Measurements from ENCODE around the gene DAPK1. TPM values are rescaled to one million over a fixed set of nuclear protein-coding genes. Genes with fewer than 3 reads are reported as not detected.

DAPK1 gene
- total and polyA plus RNA-seq, 2 experiments from 2014 or later: 44.4 to 62.3 TPM

GRCh38 chr9:87541663-87542062, 44.0 kb downstream of the DAPK1 start:
- no peaks in the 10 kb centered on the region for H3K4me1 ChIP-seq (ENCODE audit: insufficient read depth)
- no peak for DNase-seq (ENCODE audit: low spot score)
- 84% methylated on average over 2 of the region's 2 CpGs for WGBS (ENCODE audit: low lambda C conversion rate, missing lambda C conversion rate)
- no peaks in the 10 kb centered on the region for H3K27me3 ChIP-seq
- H3K4me2 ChIP-seq: no peak overlapping the region
- H3K9me3 ChIP-seq (ENCODE audit: low read depth): no peaks in the 10 kb centered on the region
- TF ChIP-seq EZH2 (IDR thresholded peaks at IDR 0.05; ENCODE audit: borderline replicate concordance) (no peak), EZH2phosphoT487 (IDR thresholded peaks at IDR 0.05; ENCODE audit: low read depth, severe bottlenecking, unreplicated experiment) (no peak), CTCF (IDR thresholded peaks at IDR 0.05; ENCODE audit: poor library complexity) (no peak)
- no peak overlapping the region for H3K27ac ChIP-seq
- no peaks in the 10 kb centered on the region for H3K9me2 ChIP-seq (replicated peaks; ENCODE audit: insufficient read depth)
- peaks cover 34% of the 10 kb centered on the region for H3K79me2 ChIP-seq
- H2AFZ ChIP-seq: no peak overlapping the region
- H3K4me3 ChIP-seq: no peak overlapping the region
- H4K20me1 ChIP-seq (ENCODE audit: insufficient read depth, poor library complexity, severe bottlenecking): no peaks in the 10 kb centered on the region
- no peaks in the 10 kb centered on the region for H3K36me3 ChIP-seq (replicated peaks; ENCODE audit: insufficient read depth, low read depth)

- 50% methylated on average over 2 of the region's 2 CpGs for WGBS (ENCODE audit: low lambda C conversion rate, missing lambda C conversion rate)
- H3K79me2 ChIP-seq: peaks cover 29% of the 10 kb centered on the region
Measured at GRCh38 chr9:87542141-87542540, 44.5 kb downstream of the DAPK1 start.

GRCh38 chr9:87543251-87543650, 45.6 kb downstream of the DAPK1 start:
- no peak overlapping the region for H3K4me3 ChIP-seq
- H3K27me3 ChIP-seq: no peaks in the 10 kb centered on the region
- TF ChIP-seq CTCF (IDR thresholded peaks at IDR 0.05; ENCODE audit: poor library complexity): no peak
- no peak for TF ChIP-seq EZH2 (IDR thresholded peaks at IDR 0.05; ENCODE audit: borderline replicate concordance)
- TF ChIP-seq EZH2phosphoT487 (IDR thresholded peaks at IDR 0.05; ENCODE audit: low read depth, severe bottlenecking, unreplicated experiment): no peak
- H3K36me3 ChIP-seq (replicated peaks; ENCODE audit: insufficient read depth, low read depth): no peaks in the 10 kb centered on the region
- H3K4me1 ChIP-seq (ENCODE audit: insufficient read depth): no peaks in the 10 kb centered on the region
- H3K27ac ChIP-seq: no peak overlapping the region
- H3K9me3 ChIP-seq (ENCODE audit: low read depth): no peaks in the 10 kb centered on the region
- H3K9me2 ChIP-seq (replicated peaks; ENCODE audit: insufficient read depth): no peaks in the 10 kb centered on the region
- peaks cover 30% of the 10 kb centered on the region for H3K79me2 ChIP-seq
- H3K4me2 ChIP-seq: no peak overlapping the region
- H4K20me1 ChIP-seq (ENCODE audit: insufficient read depth, poor library complexity, severe bottlenecking): no peaks in the 10 kb centered on the region
- no peak for DNase-seq (ENCODE audit: low spot score)
- no peak overlapping the region for H2AFZ ChIP-seq

More at GRCh38 chr9:87542141-87542540, 44.5 kb downstream of the DAPK1 start:
- TF ChIP-seq CTCF (IDR thresholded peaks at IDR 0.05; ENCODE audit: poor library complexity): no peak
- no peak for TF ChIP-seq EZH2 (IDR thresholded peaks at IDR 0.05; ENCODE audit: borderline replicate concordance)
- no peak for TF ChIP-seq EZH2phosphoT487 (IDR thresholded peaks at IDR 0.05; ENCODE audit: low read depth, severe bottlenecking, unreplicated experiment)
- Histone ChIP-seq H4K20me1 (ENCODE audit: insufficient read depth, poor library complexity, severe bottlenecking) (no peaks in the 10 kb centered on the region), H3K9me2 (replicated peaks; ENCODE audit: insufficient read depth) (no peaks in the 10 kb centered on the region), H3K27ac (no peak overlapping the region), H3K4me3 (no peak overlapping the region), H3K4me2 (no peak overlapping the region), H3K27me3 (no peaks in the 10 kb centered on the region), H3K9me3 (ENCODE audit: low read depth) (no peaks in the 10 kb centered on the region), H3K36me3 (replicated peaks; ENCODE audit: insufficient read depth, low read depth) (no peaks in the 10 kb centered on the region), H2AFZ (no peak overlapping the region), H3K4me1 (ENCODE audit: insufficient read depth) (no peaks in the 10 kb centered on the region)
- DNase-seq (ENCODE audit: low spot score): no peak

- H3K27me3 ChIP-seq: no peaks in the 10 kb centered on the region
- no peak for DNase-seq (ENCODE audit: low spot score)
- H3K27ac ChIP-seq: no peak overlapping the region
- no peak overlapping the region for H2AFZ ChIP-seq
- H3K36me3 ChIP-seq (replicated peaks; ENCODE audit: insufficient read depth, low read depth): no peaks in the 10 kb centered on the region
- H3K4me1 ChIP-seq (ENCODE audit: insufficient read depth): no peaks in the 10 kb centered on the region
- 96% methylated on average over 1 of the region's 1 CpG for WGBS (ENCODE audit: low lambda C conversion rate, missing lambda C conversion rate)
- no peak overlapping the region for H3K4me3 ChIP-seq
- no peaks in the 10 kb centered on the region for H3K9me3 ChIP-seq (ENCODE audit: low read depth)
- H3K4me2 ChIP-seq: no peak overlapping the region
- TF ChIP-seq EZH2phosphoT487 (IDR thresholded peaks at IDR 0.05; ENCODE audit: low read depth, severe bottlenecking, unreplicated experiment): no peak
- TF ChIP-seq CTCF (IDR thresholded peaks at IDR 0.05; ENCODE audit: poor library complexity): no peak
- no peak for TF ChIP-seq EZH2 (IDR thresholded peaks at IDR 0.05; ENCODE audit: borderline replicate concordance)
- H4K20me1 ChIP-seq (ENCODE audit: insufficient read depth, poor library complexity, severe bottlenecking): no peaks in the 10 kb centered on the region
- H3K9me2 ChIP-seq (replicated peaks; ENCODE audit: insufficient read depth): no peaks in the 10 kb centered on the region
- peaks cover 43% of the 10 kb centered on the region for H3K79me2 ChIP-seq
Measured at GRCh38 chr9:87545858-87546257, 48.2 kb downstream of the DAPK1 start.
